K562 (cell line): ENCODE results near the gene ZNF362. TPM values are rescaled to one million over a fixed set of nuclear protein-coding genes. Genes with fewer than 3 reads are reported as not detected.

Source experiments
- polyA plus RNA-seq, 8 experiments: library from polyadenylated mRNA; depleted of rRNA in 4 of 8; stranded (reverse) in 5 of 8; unstranded in 3 of 8; fragments of >200 nt; fragmentation: Nextera tagmentation in 2 of 8; fragmentation: Illumina TruSeq in 1 of 8; extraction: Ambion mirVana in 2 of 8; extraction: Trizol in 1 of 8; gene quantifications; 2 replicates each; pipeline versions ENCODE4 v1.2.1 to v1.2.3, GENCODE V29; 2011 to 2014; ENCODE audit warnings: inconsistent platforms in 1 of 8, missing spikeins in 1 of 8
- total RNA-seq, 7 experiments: library from RNA; depleted of rRNA in 6 of 7; stranded (reverse); fragments of >200 nt in 6 of 7; fragmentation: Illumina TruSeq in 2 of 7; extraction: Trizol in 2 of 7; gene quantifications; 2 replicates each; pipeline versions ENCODE4 v1.2.1 to v1.2.3, GENCODE V29; 2011 to 2021; ENCODE audit warnings: low replicate concordance in 1 of 7
- TF ChIP-seq, protein P1 (sequence below): fragments of 450-650 bp; IDR thresholded peaks from 2 replicates; pipeline ENCODE4 v1.6.1; 2016; ENCODE audit warnings: mild to moderate bottlenecking, moderate library complexity
- TF ChIP-seq, protein P2 (sequence below): fragments of 200-600 bp; sonication (generic); IDR thresholded peaks from one replicate; pipeline ENCODE4 v1.6.1; 2012; ENCODE audit warnings: mild to moderate bottlenecking, low read depth, low read length, inconsistent platforms

ZNF362 gene
- total and polyA plus RNA-seq, 9 of the 15 experiments (the other 6 are each of a cell fraction or from before 2014, with no cell fraction given) = 0.01 to 1.1 (median 0.35) TPM; not detected in 1

DNA sequence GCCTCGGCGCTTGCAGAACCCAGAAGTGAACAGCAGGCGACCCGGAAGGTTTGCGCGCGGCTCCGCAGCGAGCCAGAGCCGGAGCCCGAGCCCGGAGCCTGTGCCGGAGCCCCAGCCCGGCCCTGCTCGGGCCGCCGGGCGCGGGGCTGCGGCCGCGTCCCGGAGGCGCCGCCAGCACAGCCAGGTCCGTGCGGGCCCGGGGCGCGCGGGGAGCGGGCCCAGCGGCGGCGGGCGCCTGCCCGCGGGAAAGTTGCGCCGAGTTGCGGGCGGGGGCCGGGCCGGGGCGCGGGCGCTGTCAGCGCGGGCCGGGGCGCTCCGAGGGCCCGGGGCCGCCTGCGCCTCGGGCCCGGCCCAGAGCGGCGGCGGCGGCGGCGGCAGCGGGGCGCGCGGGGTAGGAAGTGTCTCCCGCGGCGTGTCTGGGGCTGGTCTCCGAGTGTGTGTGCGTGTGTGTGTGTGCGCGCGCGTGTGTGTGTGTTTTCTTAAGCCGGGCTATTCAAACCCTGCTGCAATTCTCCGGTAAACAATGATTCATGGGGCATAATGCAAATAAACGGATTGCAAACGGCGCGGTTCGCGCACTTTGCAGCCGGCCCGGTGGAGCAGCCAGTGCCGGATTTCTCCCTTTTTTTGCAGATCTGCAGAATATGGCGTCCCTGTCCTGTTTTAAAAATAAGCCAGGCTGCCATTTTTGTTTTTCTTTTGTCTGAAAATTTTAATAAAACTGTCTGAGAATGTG, at the start of gene ZNF362 (continued):
- TF ChIP-seq, protein P1, sequence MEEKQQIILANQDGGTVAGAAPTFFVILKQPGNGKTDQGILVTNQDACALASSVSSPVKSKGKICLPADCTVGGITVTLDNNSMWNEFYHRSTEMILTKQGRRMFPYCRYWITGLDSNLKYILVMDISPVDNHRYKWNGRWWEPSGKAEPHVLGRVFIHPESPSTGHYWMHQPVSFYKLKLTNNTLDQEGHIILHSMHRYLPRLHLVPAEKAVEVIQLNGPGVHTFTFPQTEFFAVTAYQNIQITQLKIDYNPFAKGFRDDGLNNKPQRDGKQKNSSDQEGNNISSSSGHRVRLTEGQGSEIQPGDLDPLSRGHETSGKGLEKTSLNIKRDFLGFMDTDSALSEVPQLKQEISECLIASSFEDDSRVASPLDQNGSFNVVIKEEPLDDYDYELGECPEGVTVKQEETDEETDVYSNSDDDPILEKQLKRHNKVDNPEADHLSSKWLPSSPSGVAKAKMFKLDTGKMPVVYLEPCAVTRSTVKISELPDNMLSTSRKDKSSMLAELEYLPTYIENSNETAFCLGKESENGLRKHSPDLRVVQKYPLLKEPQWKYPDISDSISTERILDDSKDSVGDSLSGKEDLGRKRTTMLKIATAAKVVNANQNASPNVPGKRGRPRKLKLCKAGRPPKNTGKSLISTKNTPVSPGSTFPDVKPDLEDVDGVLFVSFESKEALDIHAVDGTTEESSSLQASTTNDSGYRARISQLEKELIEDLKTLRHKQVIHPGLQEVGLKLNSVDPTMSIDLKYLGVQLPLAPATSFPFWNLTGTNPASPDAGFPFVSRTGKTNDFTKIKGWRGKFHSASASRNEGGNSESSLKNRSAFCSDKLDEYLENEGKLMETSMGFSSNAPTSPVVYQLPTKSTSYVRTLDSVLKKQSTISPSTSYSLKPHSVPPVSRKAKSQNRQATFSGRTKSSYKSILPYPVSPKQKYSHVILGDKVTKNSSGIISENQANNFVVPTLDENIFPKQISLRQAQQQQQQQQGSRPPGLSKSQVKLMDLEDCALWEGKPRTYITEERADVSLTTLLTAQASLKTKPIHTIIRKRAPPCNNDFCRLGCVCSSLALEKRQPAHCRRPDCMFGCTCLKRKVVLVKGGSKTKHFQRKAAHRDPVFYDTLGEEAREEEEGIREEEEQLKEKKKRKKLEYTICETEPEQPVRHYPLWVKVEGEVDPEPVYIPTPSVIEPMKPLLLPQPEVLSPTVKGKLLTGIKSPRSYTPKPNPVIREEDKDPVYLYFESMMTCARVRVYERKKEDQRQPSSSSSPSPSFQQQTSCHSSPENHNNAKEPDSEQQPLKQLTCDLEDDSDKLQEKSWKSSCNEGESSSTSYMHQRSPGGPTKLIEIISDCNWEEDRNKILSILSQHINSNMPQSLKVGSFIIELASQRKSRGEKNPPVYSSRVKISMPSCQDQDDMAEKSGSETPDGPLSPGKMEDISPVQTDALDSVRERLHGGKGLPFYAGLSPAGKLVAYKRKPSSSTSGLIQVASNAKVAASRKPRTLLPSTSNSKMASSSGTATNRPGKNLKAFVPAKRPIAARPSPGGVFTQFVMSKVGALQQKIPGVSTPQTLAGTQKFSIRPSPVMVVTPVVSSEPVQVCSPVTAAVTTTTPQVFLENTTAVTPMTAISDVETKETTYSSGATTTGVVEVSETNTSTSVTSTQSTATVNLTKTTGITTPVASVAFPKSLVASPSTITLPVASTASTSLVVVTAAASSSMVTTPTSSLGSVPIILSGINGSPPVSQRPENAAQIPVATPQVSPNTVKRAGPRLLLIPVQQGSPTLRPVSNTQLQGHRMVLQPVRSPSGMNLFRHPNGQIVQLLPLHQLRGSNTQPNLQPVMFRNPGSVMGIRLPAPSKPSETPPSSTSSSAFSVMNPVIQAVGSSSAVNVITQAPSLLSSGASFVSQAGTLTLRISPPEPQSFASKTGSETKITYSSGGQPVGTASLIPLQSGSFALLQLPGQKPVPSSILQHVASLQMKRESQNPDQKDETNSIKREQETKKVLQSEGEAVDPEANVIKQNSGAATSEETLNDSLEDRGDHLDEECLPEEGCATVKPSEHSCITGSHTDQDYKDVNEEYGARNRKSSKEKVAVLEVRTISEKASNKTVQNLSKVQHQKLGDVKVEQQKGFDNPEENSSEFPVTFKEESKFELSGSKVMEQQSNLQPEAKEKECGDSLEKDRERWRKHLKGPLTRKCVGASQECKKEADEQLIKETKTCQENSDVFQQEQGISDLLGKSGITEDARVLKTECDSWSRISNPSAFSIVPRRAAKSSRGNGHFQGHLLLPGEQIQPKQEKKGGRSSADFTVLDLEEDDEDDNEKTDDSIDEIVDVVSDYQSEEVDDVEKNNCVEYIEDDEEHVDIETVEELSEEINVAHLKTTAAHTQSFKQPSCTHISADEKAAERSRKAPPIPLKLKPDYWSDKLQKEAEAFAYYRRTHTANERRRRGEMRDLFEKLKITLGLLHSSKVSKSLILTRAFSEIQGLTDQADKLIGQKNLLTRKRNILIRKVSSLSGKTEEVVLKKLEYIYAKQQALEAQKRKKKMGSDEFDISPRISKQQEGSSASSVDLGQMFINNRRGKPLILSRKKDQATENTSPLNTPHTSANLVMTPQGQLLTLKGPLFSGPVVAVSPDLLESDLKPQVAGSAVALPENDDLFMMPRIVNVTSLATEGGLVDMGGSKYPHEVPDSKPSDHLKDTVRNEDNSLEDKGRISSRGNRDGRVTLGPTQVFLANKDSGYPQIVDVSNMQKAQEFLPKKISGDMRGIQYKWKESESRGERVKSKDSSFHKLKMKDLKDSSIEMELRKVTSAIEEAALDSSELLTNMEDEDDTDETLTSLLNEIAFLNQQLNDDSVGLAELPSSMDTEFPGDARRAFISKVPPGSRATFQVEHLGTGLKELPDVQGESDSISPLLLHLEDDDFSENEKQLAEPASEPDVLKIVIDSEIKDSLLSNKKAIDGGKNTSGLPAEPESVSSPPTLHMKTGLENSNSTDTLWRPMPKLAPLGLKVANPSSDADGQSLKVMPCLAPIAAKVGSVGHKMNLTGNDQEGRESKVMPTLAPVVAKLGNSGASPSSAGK = no peak
- TF ChIP-seq, protein P2, sequence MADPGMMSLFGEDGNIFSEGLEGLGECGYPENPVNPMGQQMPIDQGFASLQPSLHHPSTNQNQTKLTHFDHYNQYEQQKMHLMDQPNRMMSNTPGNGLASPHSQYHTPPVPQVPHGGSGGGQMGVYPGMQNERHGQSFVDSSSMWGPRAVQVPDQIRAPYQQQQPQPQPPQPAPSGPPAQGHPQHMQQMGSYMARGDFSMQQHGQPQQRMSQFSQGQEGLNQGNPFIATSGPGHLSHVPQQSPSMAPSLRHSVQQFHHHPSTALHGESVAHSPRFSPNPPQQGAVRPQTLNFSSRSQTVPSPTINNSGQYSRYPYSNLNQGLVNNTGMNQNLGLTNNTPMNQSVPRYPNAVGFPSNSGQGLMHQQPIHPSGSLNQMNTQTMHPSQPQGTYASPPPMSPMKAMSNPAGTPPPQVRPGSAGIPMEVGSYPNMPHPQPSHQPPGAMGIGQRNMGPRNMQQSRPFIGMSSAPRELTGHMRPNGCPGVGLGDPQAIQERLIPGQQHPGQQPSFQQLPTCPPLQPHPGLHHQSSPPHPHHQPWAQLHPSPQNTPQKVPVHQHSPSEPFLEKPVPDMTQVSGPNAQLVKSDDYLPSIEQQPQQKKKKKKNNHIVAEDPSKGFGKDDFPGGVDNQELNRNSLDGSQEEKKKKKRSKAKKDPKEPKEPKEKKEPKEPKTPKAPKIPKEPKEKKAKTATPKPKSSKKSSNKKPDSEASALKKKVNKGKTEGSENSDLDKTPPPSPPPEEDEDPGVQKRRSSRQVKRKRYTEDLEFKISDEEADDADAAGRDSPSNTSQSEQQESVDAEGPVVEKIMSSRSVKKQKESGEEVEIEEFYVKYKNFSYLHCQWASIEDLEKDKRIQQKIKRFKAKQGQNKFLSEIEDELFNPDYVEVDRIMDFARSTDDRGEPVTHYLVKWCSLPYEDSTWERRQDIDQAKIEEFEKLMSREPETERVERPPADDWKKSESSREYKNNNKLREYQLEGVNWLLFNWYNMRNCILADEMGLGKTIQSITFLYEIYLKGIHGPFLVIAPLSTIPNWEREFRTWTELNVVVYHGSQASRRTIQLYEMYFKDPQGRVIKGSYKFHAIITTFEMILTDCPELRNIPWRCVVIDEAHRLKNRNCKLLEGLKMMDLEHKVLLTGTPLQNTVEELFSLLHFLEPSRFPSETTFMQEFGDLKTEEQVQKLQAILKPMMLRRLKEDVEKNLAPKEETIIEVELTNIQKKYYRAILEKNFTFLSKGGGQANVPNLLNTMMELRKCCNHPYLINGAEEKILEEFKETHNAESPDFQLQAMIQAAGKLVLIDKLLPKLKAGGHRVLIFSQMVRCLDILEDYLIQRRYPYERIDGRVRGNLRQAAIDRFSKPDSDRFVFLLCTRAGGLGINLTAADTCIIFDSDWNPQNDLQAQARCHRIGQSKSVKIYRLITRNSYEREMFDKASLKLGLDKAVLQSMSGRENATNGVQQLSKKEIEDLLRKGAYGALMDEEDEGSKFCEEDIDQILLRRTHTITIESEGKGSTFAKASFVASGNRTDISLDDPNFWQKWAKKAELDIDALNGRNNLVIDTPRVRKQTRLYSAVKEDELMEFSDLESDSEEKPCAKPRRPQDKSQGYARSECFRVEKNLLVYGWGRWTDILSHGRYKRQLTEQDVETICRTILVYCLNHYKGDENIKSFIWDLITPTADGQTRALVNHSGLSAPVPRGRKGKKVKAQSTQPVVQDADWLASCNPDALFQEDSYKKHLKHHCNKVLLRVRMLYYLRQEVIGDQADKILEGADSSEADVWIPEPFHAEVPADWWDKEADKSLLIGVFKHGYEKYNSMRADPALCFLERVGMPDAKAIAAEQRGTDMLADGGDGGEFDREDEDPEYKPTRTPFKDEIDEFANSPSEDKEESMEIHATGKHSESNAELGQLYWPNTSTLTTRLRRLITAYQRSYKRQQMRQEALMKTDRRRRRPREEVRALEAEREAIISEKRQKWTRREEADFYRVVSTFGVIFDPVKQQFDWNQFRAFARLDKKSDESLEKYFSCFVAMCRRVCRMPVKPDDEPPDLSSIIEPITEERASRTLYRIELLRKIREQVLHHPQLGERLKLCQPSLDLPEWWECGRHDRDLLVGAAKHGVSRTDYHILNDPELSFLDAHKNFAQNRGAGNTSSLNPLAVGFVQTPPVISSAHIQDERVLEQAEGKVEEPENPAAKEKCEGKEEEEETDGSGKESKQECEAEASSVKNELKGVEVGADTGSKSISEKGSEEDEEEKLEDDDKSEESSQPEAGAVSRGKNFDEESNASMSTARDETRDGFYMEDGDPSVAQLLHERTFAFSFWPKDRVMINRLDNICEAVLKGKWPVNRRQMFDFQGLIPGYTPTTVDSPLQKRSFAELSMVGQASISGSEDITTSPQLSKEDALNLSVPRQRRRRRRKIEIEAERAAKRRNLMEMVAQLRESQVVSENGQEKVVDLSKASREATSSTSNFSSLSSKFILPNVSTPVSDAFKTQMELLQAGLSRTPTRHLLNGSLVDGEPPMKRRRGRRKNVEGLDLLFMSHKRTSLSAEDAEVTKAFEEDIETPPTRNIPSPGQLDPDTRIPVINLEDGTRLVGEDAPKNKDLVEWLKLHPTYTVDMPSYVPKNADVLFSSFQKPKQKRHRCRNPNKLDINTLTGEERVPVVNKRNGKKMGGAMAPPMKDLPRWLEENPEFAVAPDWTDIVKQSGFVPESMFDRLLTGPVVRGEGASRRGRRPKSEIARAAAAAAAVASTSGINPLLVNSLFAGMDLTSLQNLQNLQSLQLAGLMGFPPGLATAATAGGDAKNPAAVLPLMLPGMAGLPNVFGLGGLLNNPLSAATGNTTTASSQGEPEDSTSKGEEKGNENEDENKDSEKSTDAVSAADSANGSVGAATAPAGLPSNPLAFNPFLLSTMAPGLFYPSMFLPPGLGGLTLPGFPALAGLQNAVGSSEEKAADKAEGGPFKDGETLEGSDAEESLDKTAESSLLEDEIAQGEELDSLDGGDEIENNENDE = no peak
